RPMI8226 (cell line): ENCODE results near the gene CPSF7.

Experiments
- DNase-seq: peaks from one replicate; pipeline ENCODE4 v3.0.0-alpha.2; 2015

The CPSF7 gene

GRCh38 chr11:61353131-61354067 lies 76.4 kb downstream of the CPSF7 start:
- no peak for DNase-seq
